Measurements from ENCODE around the gene MTCP1.

- TF ChIP-seq RCOR1 (conservative IDR thresholded peaks at IDR 0.05; ENCODE audit: low read depth, low read length): no peak
- TF ChIP-seq POLR2A (IDR thresholded peaks at IDR 0.05; ENCODE audit: low read depth, low read length): no peak
- no peak for TF ChIP-seq ZNF217 (IDR thresholded peaks at IDR 0.05)
- TF ChIP-seq YBX1 (IDR thresholded peaks at IDR 0.05): no peak
- TF ChIP-seq ZNF24 (IDR thresholded peaks at IDR 0.05): no peak
- TF ChIP-seq CTCF (IDR thresholded peaks at IDR 0.05 in 2 of 3, conservative IDR thresholded peaks at IDR 0.05 in 1 of 3; ENCODE audit: control insufficient read depth in 2 of 3, extremely low read depth in 1 of 3, insufficient read depth in 1 of 3, low read depth in 3 of 3, low read length in 3 of 3): no peak
- TF ChIP-seq ZNF384 (IDR thresholded peaks at IDR 0.05; ENCODE audit: borderline replicate concordance, low read depth, low read length): no peak
- no peak for TF ChIP-seq JUNB (IDR thresholded peaks at IDR 0.05)
- no peak for TF ChIP-seq EP300 (IDR thresholded peaks at IDR 0.05; ENCODE audit: borderline replicate concordance in 1 of 2, control insufficient read depth in 1 of 2, low read depth in 2 of 2, low read length in 2 of 2)
- TF ChIP-seq SKIL (IDR thresholded peaks at IDR 0.05; ENCODE audit: low read depth, poor library complexity, severe bottlenecking): no peak
- no peak for TF ChIP-seq TAF1 (IDR thresholded peaks at IDR 0.05; ENCODE audit: borderline replicate concordance, low read depth, low read length)
- no peak for TF ChIP-seq TCF7 (IDR thresholded peaks at IDR 0.05; ENCODE audit: borderline replicate concordance)
- TF ChIP-seq EZH2 (IDR thresholded peaks at IDR 0.05; ENCODE audit: borderline replicate concordance, control insufficient read depth, low read depth, low read length): no peak
- TF ChIP-seq FOXM1 (IDR thresholded peaks at IDR 0.05; ENCODE audit: low read depth, low read length): no peak
Observed at GRCh38 chrX:155115174-155115819, 44.4 kb upstream of the MTCP1 start.

Data from GM12878 (cell line).